SK-N-SH (cell line): ENCODE results near the gene FHL2.

Experiments used
- CHD2 ChIP-seq: fragments of 150-350 bp; IDR thresholded peaks from 2 replicates; pipeline ENCODE4 v1.6.1; 2018; ENCODE audit warnings: low read length; ENCODE audit not compliant: partially characterized antibody
- EP300 ChIP-seq, 2 experiments: IDR thresholded peaks; 2 replicates each; pipeline versions ENCODE4 v1.4.0 to v1.6.1; 2012; ENCODE audit warnings: borderline replicate concordance in 1 of 2, low read depth in 1 of 2, low read length in 1 of 2
- GABPA ChIP-seq: IDR thresholded peaks from 2 replicates; pipeline ENCODE4 v1.4.0; 2012; ENCODE audit warnings: low read depth, mild to moderate bottlenecking
- JUND ChIP-seq: IDR thresholded peaks from 2 replicates; pipeline ENCODE4 v1.4.0; 2012
- MXI1 ChIP-seq: IDR thresholded peaks from 2 replicates; pipeline ENCODE4 v1.6.1; 2012; ENCODE audit warnings: mild to moderate bottlenecking, low read depth, low read length, improper control_type of control experiment
- NRF1 ChIP-seq: IDR thresholded peaks from 2 replicates; pipeline ENCODE4 v1.6.1; 2012; ENCODE audit warnings: low read depth, mild to moderate bottlenecking, low read length
- RAD21 ChIP-seq: IDR thresholded peaks from 2 replicates; pipeline ENCODE4 v1.6.1; 2012; ENCODE audit warnings: mild to moderate bottlenecking, low read length
- TAF1 ChIP-seq: IDR thresholded peaks from 2 replicates; pipeline ENCODE4 v1.6.1; 2012; ENCODE audit warnings: low read depth, mild to moderate bottlenecking, low read length, moderate library complexity, borderline replicate concordance
- TF ChIP-seq, protein P1 (sequence below): fragments of 200-600 bp; sonication (generic); IDR thresholded peaks from 2 replicates; pipeline ENCODE4 v1.6.1; 2017; ENCODE audit warnings: antibody characterized with exemption, mild to moderate bottlenecking, moderate library complexity
- TF ChIP-seq, protein P2 (sequence below): IDR thresholded peaks from 2 replicates; pipeline ENCODE4 v1.6.1; 2012; ENCODE audit warnings: mild to moderate bottlenecking, low read depth, low read length, moderate library complexity

DNA sequence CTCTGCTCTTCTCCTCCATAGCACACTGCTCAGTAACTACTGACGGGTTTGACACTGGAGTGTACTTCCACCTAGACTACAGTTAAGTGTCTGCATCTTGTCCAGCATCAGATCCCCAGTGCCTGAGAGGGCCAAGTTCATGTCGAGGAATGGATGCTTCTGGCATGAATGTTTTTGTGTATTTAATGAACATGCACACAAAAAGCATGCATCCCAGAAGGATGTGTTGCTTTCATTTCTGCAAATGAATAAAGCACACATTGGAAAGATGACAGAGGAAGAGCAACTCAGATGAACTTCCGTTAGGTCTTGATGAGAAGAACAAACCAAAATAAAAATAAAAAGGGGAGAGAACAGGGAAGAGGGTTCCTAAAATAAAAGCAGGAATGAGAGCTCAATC is 33.6 kb downstream of the FHL2 start:
- TF ChIP-seq JUND: no peak
- TF ChIP-seq, protein P1, sequence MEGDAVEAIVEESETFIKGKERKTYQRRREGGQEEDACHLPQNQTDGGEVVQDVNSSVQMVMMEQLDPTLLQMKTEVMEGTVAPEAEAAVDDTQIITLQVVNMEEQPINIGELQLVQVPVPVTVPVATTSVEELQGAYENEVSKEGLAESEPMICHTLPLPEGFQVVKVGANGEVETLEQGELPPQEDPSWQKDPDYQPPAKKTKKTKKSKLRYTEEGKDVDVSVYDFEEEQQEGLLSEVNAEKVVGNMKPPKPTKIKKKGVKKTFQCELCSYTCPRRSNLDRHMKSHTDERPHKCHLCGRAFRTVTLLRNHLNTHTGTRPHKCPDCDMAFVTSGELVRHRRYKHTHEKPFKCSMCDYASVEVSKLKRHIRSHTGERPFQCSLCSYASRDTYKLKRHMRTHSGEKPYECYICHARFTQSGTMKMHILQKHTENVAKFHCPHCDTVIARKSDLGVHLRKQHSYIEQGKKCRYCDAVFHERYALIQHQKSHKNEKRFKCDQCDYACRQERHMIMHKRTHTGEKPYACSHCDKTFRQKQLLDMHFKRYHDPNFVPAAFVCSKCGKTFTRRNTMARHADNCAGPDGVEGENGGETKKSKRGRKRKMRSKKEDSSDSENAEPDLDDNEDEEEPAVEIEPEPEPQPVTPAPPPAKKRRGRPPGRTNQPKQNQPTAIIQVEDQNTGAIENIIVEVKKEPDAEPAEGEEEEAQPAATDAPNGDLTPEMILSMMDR: no peak
- TF ChIP-seq NRF1: no peak
- no peak for TF ChIP-seq TAF1
- TF ChIP-seq EP300 (IDR thresholded peaks at IDR 0.05; ENCODE audit: borderline replicate concordance in 1 of 2, low read depth in 1 of 2, low read length in 1 of 2): no peak
- TF ChIP-seq CHD2: no peak
- TF ChIP-seq RAD21: no peak
- TF ChIP-seq GABPA: no peak
- TF ChIP-seq, protein P2, sequence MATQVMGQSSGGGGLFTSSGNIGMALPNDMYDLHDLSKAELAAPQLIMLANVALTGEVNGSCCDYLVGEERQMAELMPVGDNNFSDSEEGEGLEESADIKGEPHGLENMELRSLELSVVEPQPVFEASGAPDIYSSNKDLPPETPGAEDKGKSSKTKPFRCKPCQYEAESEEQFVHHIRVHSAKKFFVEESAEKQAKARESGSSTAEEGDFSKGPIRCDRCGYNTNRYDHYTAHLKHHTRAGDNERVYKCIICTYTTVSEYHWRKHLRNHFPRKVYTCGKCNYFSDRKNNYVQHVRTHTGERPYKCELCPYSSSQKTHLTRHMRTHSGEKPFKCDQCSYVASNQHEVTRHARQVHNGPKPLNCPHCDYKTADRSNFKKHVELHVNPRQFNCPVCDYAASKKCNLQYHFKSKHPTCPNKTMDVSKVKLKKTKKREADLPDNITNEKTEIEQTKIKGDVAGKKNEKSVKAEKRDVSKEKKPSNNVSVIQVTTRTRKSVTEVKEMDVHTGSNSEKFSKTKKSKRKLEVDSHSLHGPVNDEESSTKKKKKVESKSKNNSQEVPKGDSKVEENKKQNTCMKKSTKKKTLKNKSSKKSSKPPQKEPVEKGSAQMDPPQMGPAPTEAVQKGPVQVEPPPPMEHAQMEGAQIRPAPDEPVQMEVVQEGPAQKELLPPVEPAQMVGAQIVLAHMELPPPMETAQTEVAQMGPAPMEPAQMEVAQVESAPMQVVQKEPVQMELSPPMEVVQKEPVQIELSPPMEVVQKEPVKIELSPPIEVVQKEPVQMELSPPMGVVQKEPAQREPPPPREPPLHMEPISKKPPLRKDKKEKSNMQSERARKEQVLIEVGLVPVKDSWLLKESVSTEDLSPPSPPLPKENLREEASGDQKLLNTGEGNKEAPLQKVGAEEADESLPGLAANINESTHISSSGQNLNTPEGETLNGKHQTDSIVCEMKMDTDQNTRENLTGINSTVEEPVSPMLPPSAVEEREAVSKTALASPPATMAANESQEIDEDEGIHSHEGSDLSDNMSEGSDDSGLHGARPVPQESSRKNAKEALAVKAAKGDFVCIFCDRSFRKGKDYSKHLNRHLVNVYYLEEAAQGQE: no peak
- TF ChIP-seq MXI1: no peak
